IMR-90 (cell line): ENCODE measurements around the gene TNS1. TPM values are rescaled to one million over a fixed set of nuclear protein-coding genes. Genes with fewer than 3 reads are reported as not detected.

Source experiments
- ATAC-seq: fragments of 200-7000 bp; cut with Tn5 transposase; 2 replicates; pipeline ENCODE4 v1.9.1; 2020; ENCODE audit warnings: low read depth, mild to moderate bottlenecking, moderate library complexity
- BruUV-seq: library from RNA; stranded (reverse); fragments of 400-500 nt; replicated peaks from 2 replicates; lab custom pipeline; 2021; lab: Mats Ljungman, UMichigan
- CTCF ChIA-PET: fragments of 300-600 bp; formaldehyde crosslinking; extraction: SDS; loops from one replicate; lab custom pipeline; 2021; ENCODE audit warnings: antibody characterized with exemption; lab: Yijun Ruan, JAX
- POLR2A ChIA-PET: fragments of 300-600 bp; sonication (Branson Sonifier 250); formaldehyde crosslinking; loops from one replicate; lab custom pipeline; 2022; ENCODE audit warnings: antibody characterized with exemption; ENCODE audit not compliant: unreplicated experiment; lab: Charles Lee
- DNase-seq: peaks from one replicate; pipeline ENCODE4 v3.0.0; 2013
- H2AFZ ChIP-seq: replicated peaks from 2 replicates; pipeline ENCODE3; 2013; ENCODE audit warnings: low read length, mild to moderate bottlenecking; ENCODE audit not compliant: poor library complexity
- H2AK5ac ChIP-seq: 2 replicates; pipeline ENCODE4 v1.6.1; 2013; ENCODE audit warnings: low read depth, low read length, inconsistent platforms
- H2AK9ac ChIP-seq: replicated peaks from 2 replicates; pipeline ENCODE3; 2013; ENCODE audit warnings: mild to moderate bottlenecking, low read depth, low read length, moderate library complexity; ENCODE audit not compliant: poor library complexity
- H2BK120ac ChIP-seq: 2 replicates; pipeline ENCODE4 v1.6.1; 2013; ENCODE audit warnings: low read depth, low read length, inconsistent platforms
- H2BK15ac ChIP-seq: 3 replicates; pipeline ENCODE4 v1.6.1; 2013; ENCODE audit warnings: low read depth, low read length, inconsistent platforms
- H2BK20ac ChIP-seq: 2 replicates; pipeline ENCODE4 v1.6.1; 2013; ENCODE audit warnings: low read depth, mild to moderate bottlenecking, inconsistent platforms, low read length, moderate library complexity
- H2BK5ac ChIP-seq: 2 replicates; pipeline ENCODE4 v1.6.1; 2013; ENCODE audit warnings: mild to moderate bottlenecking, low read depth, low read length, inconsistent platforms; ENCODE audit not compliant: poor library complexity, severe bottlenecking
- H3K14ac ChIP-seq: replicated peaks from 2 replicates; pipeline ENCODE4 v1.6.1; 2013; ENCODE audit warnings: low read depth, low read length, inconsistent platforms
- H3K18ac ChIP-seq: 2 replicates; pipeline ENCODE4 v1.6.1; 2013; ENCODE audit warnings: low read depth, low read length, control low read depth
- H3K23ac ChIP-seq: 2 replicates; pipeline ENCODE4 v1.6.1; 2013; ENCODE audit warnings: low read depth, low read length, inconsistent platforms
- H3K27ac ChIP-seq: 2 replicates; pipeline ENCODE4 v1.5.1; 2013; ENCODE audit warnings: mild to moderate bottlenecking, control low read depth, low read length; ENCODE audit not compliant: insufficient read depth
- H3K27me3 ChIP-seq: 2 replicates; pipeline ENCODE4 v1.6.1; 2013; ENCODE audit warnings: low read length; ENCODE audit not compliant: control insufficient read depth, insufficient read depth
- H3K36me3 ChIP-seq: 2 replicates; pipeline ENCODE4 v1.6.1; 2013; ENCODE audit warnings: low read length, mixed read lengths; ENCODE audit not compliant: control insufficient read depth, insufficient read depth
- H3K4ac ChIP-seq: 2 replicates; pipeline ENCODE4 v1.6.1; 2013; ENCODE audit warnings: low read depth, low read length, inconsistent platforms
- H3K4me1 ChIP-seq: 2 replicates; pipeline ENCODE4 v1.6.1; 2013; ENCODE audit warnings: low read length, mixed read lengths; ENCODE audit not compliant: control insufficient read depth, insufficient read depth
- H3K4me2 ChIP-seq: 2 replicates; pipeline ENCODE4 v1.6.1; 2013; ENCODE audit warnings: low read depth, mild to moderate bottlenecking, control low read depth, low read length, moderate library complexity
- H3K4me3 ChIP-seq: 2 replicates; pipeline ENCODE4 v1.5.1; 2013; ENCODE audit warnings: low read depth, mild to moderate bottlenecking, control low read depth, low read length, moderate library complexity; ENCODE audit not compliant: insufficient read depth
- H3K56ac ChIP-seq: 2 replicates; pipeline ENCODE4 v1.6.1; 2013; ENCODE audit warnings: low read length, inconsistent platforms; ENCODE audit not compliant: insufficient read depth; ENCODE audit errors: extremely low read depth
- H3K79me1 ChIP-seq, 2 experiments: 2 replicates each; pipeline ENCODE4 v1.6.1; 2013; ENCODE audit warnings: low read length in 2 of 2, inconsistent platforms in 1 of 2, low read depth in 1 of 2
- H3K9ac ChIP-seq: 2 replicates; pipeline ENCODE4 v1.6.1; 2013; ENCODE audit warnings: low read depth, low read length, control low read depth
- H3K9me1 ChIP-seq: 2 replicates; pipeline ENCODE4 v1.6.1; 2013; ENCODE audit warnings: low read length, inconsistent platforms; ENCODE audit not compliant: insufficient read depth
- H3K9me3 ChIP-seq: 2 replicates; pipeline ENCODE4 v1.6.1; 2013; ENCODE audit warnings: low read length; ENCODE audit not compliant: control insufficient read depth, insufficient read depth
- H4K20me1 ChIP-seq: 2 replicates; pipeline ENCODE4 v1.6.1; 2013; ENCODE audit warnings: low read length, inconsistent platforms; ENCODE audit not compliant: insufficient read depth
- H4K5ac ChIP-seq: 2 replicates; pipeline ENCODE4 v1.6.1; 2013; ENCODE audit warnings: mild to moderate bottlenecking, low read depth, low read length, control low read depth
- H4K8ac ChIP-seq, 2 experiments: 2 replicates each; pipeline ENCODE4 v1.6.1; 2013; ENCODE audit warnings: low read depth in 2 of 2, low read length in 2 of 2, control low read depth in 1 of 2, inconsistent platforms in 1 of 2
- H4K91ac ChIP-seq: 2 replicates; pipeline ENCODE4 v1.6.1; 2013; ENCODE audit warnings: low read depth, low read length, inconsistent platforms; ENCODE audit not compliant: insufficient read depth
- MXI1 ChIP-seq: IDR thresholded peaks from 2 replicates; pipeline ENCODE4 v1.6.1; 2012; ENCODE audit warnings: low read depth, mild to moderate bottlenecking, low read length, moderate library complexity, borderline replicate concordance
- POLR2A ChIP-seq: IDR thresholded peaks from 2 replicates; pipeline ENCODE4 v1.6.1; 2012; ENCODE audit warnings: mild to moderate bottlenecking, low read depth, low read length
- RFX5 ChIP-seq: IDR thresholded peaks from 2 replicates; pipeline ENCODE4 v1.8.0; 2012; ENCODE audit warnings: low read depth, mild to moderate bottlenecking, low read length, moderate library complexity
- SMC3 ChIP-seq: fragments of 150-350 bp; IDR thresholded peaks from 2 replicates; pipeline ENCODE4 v1.6.1; 2016; ENCODE audit warnings: low read depth, mild to moderate bottlenecking, antibody characterized with exemption, low read length, moderate library complexity
- WGBS, 2 experiments: methylation state at CpG; one replicate each; pipeline versions ENCODE4 v1.1.5 to v1.1.7; 2013; ENCODE audit warnings: missing lambda C conversion rate in 2 of 2; ENCODE audit not compliant: insufficient read length in 1 of 2; ENCODE audit errors: extremely low coverage in 2 of 2; 5-methylcytosine and 5-hydroxymethylcytosine counted together
- dilution Hi-C: fragments of 300-500 bp; cut with HindIII; formaldehyde crosslinking; loops from one replicate; pipeline ENCODE4 v1.14.3; 2018; ENCODE audit warnings: low sequenced_read_pairs; ENCODE audit not compliant: unreplicated experiment
- in situ Hi-C: fragments of 300-500 bp; cut with MboI; formaldehyde crosslinking; loops from 3 replicates; pipeline ENCODE4 v1.14.3; 2019; ENCODE audit warnings: low sequenced_read_pairs, inconsistent platforms, mixed read lengths
- intact Hi-C: fragments of 100-400 bp; cut with micrococcal nuclease; formaldehyde crosslinking; loops from 2 replicates; pipeline ENCODE4 v1.10.0; 2022
- polyA plus RNA-seq, 3 experiments: library from polyadenylated mRNA; depleted of rRNA; stranded (reverse); fragments of >200 nt; gene quantifications; 2 replicates each; pipeline ENCODE4 v1.2.3, GENCODE V29; 2012; ENCODE audit warnings: low replicate concordance in 1 of 3
- total RNA-seq: library from RNA; depleted of rRNA; stranded (reverse); fragments of >200 nt; gene quantifications from 2 replicates; pipeline ENCODE4 v1.2.3, GENCODE V29; 2012
- TF ChIP-seq, protein P1 (sequence below): fragments of 150-350 bp; IDR thresholded peaks from 2 replicates; pipeline ENCODE4 v1.6.1; 2017; ENCODE audit warnings: mild to moderate bottlenecking, antibody characterized with exemption, low read length, low read depth
- TF ChIP-seq, protein P2 (sequence below): conservative IDR thresholded peaks from 2 replicates; pipeline ENCODE4 v1.5.1; 2012; ENCODE audit warnings: mild to moderate bottlenecking, low read depth, low read length, improper control_type of control experiment
- TF ChIP-seq, protein P3 (sequence below): fragments of 150-350 bp; IDR thresholded peaks from 2 replicates; pipeline ENCODE4 v1.6.1; 2016; ENCODE audit warnings: low read depth, mild to moderate bottlenecking, low read length, moderate library complexity, borderline replicate concordance

Gene TNS1
- total and polyA plus RNA-seq, 2 of the 4 experiments (the other 2 are of a cell fraction) = 41.1 to 45.2 TPM

DNA sequence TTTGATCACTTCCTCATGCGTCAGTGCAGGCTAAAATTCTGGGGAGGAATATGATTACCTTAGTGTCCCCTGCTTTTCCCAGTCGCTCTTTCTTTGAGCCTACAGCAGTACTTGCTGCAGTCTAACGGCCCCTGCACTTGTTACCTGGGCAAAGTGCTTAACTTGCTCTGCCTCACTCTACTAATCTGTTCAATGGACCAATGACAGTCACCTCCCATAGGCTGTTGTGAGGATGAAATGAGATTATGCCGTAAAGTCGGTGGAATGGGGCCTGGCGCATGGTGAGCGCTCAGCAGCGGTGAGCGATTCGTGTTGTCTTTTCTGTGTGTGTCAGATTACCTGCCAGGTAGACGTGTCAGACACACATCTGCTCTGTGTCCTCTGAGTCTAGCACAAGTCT is 5.3 kb downstream of the TNS1 start:
- H4K91ac ChIP-seq = no peak overlapping the region
- no peaks in the 10 kb centered on the region for H3K9me3 ChIP-seq
- H2BK120ac ChIP-seq = peak overlapping the region; percentile 88; the same call in 1 of the 2 replicates
- H4K20me1 ChIP-seq = peaks cover 20% of the 10 kb centered on the region; the same call in 1 of the 2 replicates
- peaks cover 43 to 93% of the 10 kb centered on the region in 2 experiments; a peak in 3 of 4 replicates for H3K79me1 ChIP-seq
- no peak overlapping the region for H3K4me3 ChIP-seq
- no peak overlapping the region for H3K4me2 ChIP-seq
- H2AK5ac ChIP-seq = peak overlapping the region; percentile 71
- no peaks in the 10 kb centered on the region for H3K27me3 ChIP-seq
- H4K5ac ChIP-seq = no peak overlapping the region
- ChIA-PET POLR2A (no interaction called here), CTCF (no interaction called here)
- ATAC-seq (no peak), DNase-seq (no peak)
- H3K18ac ChIP-seq = no peak overlapping the region
- 100% methylated on average over 2 of the region's 11 CpGs; no CpG with 5 or more reads in 1 of the 2 experiments for WGBS, 2 experiments
- peaks cover 52% of the 10 kb centered on the region for H3K4me1 ChIP-seq
- H2BK5ac ChIP-seq = no peak overlapping the region
- H3K36me3 ChIP-seq = peaks cover 2% of the 10 kb centered on the region; the same call in 1 of the 2 replicates
- in situ Hi-C loops (no loop called here), dilution Hi-C loops (no loop called here), intact Hi-C loops (no loop called here)
- TF ChIP-seq, protein P1, sequence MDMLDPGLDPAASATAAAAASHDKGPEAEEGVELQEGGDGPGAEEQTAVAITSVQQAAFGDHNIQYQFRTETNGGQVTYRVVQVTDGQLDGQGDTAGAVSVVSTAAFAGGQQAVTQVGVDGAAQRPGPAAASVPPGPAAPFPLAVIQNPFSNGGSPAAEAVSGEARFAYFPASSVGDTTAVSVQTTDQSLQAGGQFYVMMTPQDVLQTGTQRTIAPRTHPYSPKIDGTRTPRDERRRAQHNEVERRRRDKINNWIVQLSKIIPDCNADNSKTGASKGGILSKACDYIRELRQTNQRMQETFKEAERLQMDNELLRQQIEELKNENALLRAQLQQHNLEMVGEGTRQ = no peak
- no peak for TF ChIP-seq SMC3
- TF ChIP-seq POLR2A = no peak
- TF ChIP-seq, protein P2, sequence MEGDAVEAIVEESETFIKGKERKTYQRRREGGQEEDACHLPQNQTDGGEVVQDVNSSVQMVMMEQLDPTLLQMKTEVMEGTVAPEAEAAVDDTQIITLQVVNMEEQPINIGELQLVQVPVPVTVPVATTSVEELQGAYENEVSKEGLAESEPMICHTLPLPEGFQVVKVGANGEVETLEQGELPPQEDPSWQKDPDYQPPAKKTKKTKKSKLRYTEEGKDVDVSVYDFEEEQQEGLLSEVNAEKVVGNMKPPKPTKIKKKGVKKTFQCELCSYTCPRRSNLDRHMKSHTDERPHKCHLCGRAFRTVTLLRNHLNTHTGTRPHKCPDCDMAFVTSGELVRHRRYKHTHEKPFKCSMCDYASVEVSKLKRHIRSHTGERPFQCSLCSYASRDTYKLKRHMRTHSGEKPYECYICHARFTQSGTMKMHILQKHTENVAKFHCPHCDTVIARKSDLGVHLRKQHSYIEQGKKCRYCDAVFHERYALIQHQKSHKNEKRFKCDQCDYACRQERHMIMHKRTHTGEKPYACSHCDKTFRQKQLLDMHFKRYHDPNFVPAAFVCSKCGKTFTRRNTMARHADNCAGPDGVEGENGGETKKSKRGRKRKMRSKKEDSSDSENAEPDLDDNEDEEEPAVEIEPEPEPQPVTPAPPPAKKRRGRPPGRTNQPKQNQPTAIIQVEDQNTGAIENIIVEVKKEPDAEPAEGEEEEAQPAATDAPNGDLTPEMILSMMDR = no peak
- TF ChIP-seq RFX5 = no peak
- TF ChIP-seq, protein P3, sequence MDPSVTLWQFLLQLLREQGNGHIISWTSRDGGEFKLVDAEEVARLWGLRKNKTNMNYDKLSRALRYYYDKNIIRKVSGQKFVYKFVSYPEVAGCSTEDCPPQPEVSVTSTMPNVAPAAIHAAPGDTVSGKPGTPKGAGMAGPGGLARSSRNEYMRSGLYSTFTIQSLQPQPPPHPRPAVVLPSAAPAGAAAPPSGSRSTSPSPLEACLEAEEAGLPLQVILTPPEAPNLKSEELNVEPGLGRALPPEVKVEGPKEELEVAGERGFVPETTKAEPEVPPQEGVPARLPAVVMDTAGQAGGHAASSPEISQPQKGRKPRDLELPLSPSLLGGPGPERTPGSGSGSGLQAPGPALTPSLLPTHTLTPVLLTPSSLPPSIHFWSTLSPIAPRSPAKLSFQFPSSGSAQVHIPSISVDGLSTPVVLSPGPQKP = no peak
- no peak for TF ChIP-seq MXI1
- H2AFZ ChIP-seq = peak overlapping the region; percentile 6
- no peak overlapping the region for H3K27ac ChIP-seq
- H2BK15ac ChIP-seq = peak overlapping the region; percentile 16; the same call in 1 of the 3 replicates
- BruUV-seq = no TSS peak
- no peak overlapping the region for H3K4ac ChIP-seq
- H3K56ac ChIP-seq = no peak overlapping the region
- H2AK9ac ChIP-seq = no peak overlapping the region
- H3K23ac ChIP-seq = no peak overlapping the region
- H2BK20ac ChIP-seq = no peak overlapping the region
- H3K14ac ChIP-seq = no peak overlapping the region
- H4K8ac ChIP-seq = no peak overlapping the region; a peak in 1 of 4 replicates
- peaks cover 43% of the 10 kb centered on the region for H3K9me1 ChIP-seq
- H3K9ac ChIP-seq = no peak overlapping the region
